Measurements from ENCODE around the gene SVIL.

Gene SVIL

DNA sequence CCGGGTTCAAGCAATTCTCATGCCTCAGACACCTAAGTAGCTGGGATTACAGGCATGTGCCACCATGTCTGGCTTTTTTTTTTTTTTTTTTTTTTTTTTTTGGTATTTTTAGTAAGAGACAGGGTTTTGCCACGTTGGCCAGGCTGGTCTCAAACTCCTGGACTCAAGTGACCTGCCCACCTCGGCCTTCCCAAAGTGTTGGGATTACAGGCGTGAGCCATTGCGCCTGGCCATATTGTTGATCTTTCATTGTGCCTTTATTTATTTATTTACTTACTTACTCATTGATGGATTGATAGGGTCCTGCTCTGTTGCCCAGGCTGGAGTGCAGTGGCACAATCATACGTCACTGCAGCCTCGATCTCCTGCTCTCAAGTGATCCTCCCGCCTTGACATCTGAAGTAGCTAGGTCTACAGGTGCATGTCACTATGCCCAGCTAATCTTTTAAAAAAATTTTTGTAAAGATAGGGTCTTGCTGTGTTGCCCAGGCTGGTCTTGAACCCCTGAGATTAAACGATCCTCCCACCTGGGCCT is 30.4 kb downstream of the SVIL start:
- TF ChIP-seq, protein P1, sequence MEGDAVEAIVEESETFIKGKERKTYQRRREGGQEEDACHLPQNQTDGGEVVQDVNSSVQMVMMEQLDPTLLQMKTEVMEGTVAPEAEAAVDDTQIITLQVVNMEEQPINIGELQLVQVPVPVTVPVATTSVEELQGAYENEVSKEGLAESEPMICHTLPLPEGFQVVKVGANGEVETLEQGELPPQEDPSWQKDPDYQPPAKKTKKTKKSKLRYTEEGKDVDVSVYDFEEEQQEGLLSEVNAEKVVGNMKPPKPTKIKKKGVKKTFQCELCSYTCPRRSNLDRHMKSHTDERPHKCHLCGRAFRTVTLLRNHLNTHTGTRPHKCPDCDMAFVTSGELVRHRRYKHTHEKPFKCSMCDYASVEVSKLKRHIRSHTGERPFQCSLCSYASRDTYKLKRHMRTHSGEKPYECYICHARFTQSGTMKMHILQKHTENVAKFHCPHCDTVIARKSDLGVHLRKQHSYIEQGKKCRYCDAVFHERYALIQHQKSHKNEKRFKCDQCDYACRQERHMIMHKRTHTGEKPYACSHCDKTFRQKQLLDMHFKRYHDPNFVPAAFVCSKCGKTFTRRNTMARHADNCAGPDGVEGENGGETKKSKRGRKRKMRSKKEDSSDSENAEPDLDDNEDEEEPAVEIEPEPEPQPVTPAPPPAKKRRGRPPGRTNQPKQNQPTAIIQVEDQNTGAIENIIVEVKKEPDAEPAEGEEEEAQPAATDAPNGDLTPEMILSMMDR (IDR thresholded peaks at IDR 0.05; ENCODE audit: low read length), result no peak
- TF ChIP-seq EZH2 (optimal IDR thresholded peaks at IDR 0.05; ENCODE audit: low read depth, low read length) (no peak), EZH2phosphoT487 (IDR thresholded peaks at IDR 0.05; ENCODE audit: low read length) (no peak)
- H3K9ac ChIP-seq (ENCODE audit: low read length), result no peak overlapping the region
- H3K27ac ChIP-seq (ENCODE audit: low read length), result no peak overlapping the region
- no peaks in the 10 kb centered on the region for H4K20me1 ChIP-seq (ENCODE audit: insufficient read depth, low read length)
- no peak overlapping the region for H2AFZ ChIP-seq (ENCODE audit: low read length)
- H3K4me1 ChIP-seq (ENCODE audit: low read length), result no peaks in the 10 kb centered on the region
- H3K9me2 ChIP-seq (replicated peaks; ENCODE audit: insufficient read depth, low read length), result no peaks in the 10 kb centered on the region
- no peaks in the 10 kb centered on the region for H3K9me3 ChIP-seq (replicated peaks; ENCODE audit: insufficient read depth, low read length)
- H3F3A ChIP-seq (ENCODE audit: insufficient read depth, low read length), result no peaks in the 10 kb centered on the region
- H3K4me3 ChIP-seq (ENCODE audit: low read length), result no peak overlapping the region
- no peaks in the 10 kb centered on the region for H3K36me3 ChIP-seq (replicated peaks; ENCODE audit: insufficient read depth, low read length)
- no peaks in the 10 kb centered on the region for H3K79me2 ChIP-seq (ENCODE audit: low read length)
- H3K4me2 ChIP-seq (ENCODE audit: low read depth, low read length), result no peak overlapping the region
- no peaks in the 10 kb centered on the region for H3K27me3 ChIP-seq (replicated peaks; ENCODE audit: insufficient read depth, low read length)
- DNase-seq, result no peak

DNA sequence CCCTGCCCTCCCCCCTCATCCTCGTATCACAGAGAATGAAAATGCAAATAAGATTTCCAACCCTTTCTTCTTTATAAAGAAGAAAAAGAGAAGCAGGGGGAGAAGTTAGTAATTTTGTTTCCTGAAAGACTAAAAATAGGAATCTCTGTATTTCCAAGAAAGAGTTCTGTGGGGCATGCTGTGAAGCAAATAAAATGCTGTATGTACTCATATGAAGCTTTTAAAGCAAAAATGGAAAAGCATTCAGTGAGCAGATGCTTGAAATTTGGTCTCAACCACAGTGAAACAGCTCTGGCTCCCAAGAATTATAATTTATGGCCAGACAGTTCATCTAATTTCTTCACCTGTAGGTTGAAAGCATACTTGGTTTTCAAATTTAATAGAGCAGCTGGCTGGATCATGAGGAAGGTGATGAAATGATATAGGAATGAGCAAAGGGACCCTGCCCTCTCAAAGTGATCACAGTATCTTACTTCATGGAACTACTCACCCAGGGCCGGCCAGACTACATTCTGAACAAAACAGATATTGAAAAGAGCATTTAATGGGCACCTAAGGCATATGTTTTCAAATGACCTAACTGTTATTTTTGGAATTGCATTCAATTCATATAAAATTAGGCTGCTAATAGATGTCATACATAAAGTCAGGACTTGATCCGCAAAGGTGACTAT is 31.4 kb downstream of the SVIL start:
- H3K4me2 ChIP-seq (ENCODE audit: low read depth, low read length), result no peak overlapping the region
- H3K27me3 ChIP-seq (replicated peaks; ENCODE audit: insufficient read depth, low read length), result no peaks in the 10 kb centered on the region
- no peaks in the 10 kb centered on the region for H3K9me3 ChIP-seq (replicated peaks; ENCODE audit: insufficient read depth, low read length)
- H3F3A ChIP-seq (ENCODE audit: insufficient read depth, low read length), result no peaks in the 10 kb centered on the region
- no peak overlapping the region for H2AFZ ChIP-seq (ENCODE audit: low read length)
- no peak overlapping the region for H3K27ac ChIP-seq (ENCODE audit: low read length)
- H3K79me2 ChIP-seq (ENCODE audit: low read length), result no peaks in the 10 kb centered on the region
- no peaks in the 10 kb centered on the region for H3K9me2 ChIP-seq (replicated peaks; ENCODE audit: insufficient read depth, low read length)
- H4K20me1 ChIP-seq (ENCODE audit: insufficient read depth, low read length), result no peaks in the 10 kb centered on the region
- DNase-seq, result no peak
- H3K4me1 ChIP-seq (ENCODE audit: low read length), result no peaks in the 10 kb centered on the region
- no peak for TF ChIP-seq EZH2phosphoT487 (IDR thresholded peaks at IDR 0.05; ENCODE audit: low read length)
- TF ChIP-seq EZH2 (optimal IDR thresholded peaks at IDR 0.05; ENCODE audit: low read depth, low read length), result no peak
- TF ChIP-seq, protein P1 (IDR thresholded peaks at IDR 0.05; ENCODE audit: low read length), result no peak
- no peaks in the 10 kb centered on the region for H3K36me3 ChIP-seq (replicated peaks; ENCODE audit: insufficient read depth, low read length)
- no peak overlapping the region for H3K9ac ChIP-seq (ENCODE audit: low read length)
- no peak overlapping the region for H3K4me3 ChIP-seq (ENCODE audit: low read length)

DNA sequence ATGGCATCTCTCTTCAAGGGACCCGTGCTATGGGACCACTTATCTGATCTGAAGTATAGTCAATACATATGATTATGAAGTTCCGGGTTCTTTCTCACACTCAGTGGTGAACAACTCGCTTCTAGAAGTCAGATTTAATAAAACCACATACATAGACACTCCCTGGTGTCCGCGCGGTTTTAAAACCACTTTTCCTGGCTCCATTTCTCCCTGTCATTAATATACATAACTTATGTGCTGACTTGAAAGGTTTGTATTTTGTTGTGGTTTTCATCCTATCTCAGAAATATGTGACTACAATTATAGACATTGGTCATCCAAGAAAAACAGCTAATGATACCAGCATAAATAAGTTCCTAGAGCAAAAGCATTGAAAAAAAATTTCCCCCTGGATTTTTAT is 34.0 kb downstream of the SVIL start:
- H3K4me1 ChIP-seq (ENCODE audit: low read length), result no peaks in the 10 kb centered on the region
- no peak overlapping the region for H2AFZ ChIP-seq (ENCODE audit: low read length)
- TF ChIP-seq, protein P1 (IDR thresholded peaks at IDR 0.05; ENCODE audit: low read length), result no peak
- TF ChIP-seq EZH2phosphoT487 (IDR thresholded peaks at IDR 0.05; ENCODE audit: low read length), result no peak
- no peak for TF ChIP-seq EZH2 (optimal IDR thresholded peaks at IDR 0.05; ENCODE audit: low read depth, low read length)
- H3K79me2 ChIP-seq (ENCODE audit: low read length), result no peaks in the 10 kb centered on the region
- H3K36me3 ChIP-seq (replicated peaks; ENCODE audit: insufficient read depth, low read length), result no peaks in the 10 kb centered on the region
- H3K4me2 ChIP-seq (ENCODE audit: low read depth, low read length), result no peak overlapping the region
- no peak for DNase-seq
- H3K27me3 ChIP-seq (replicated peaks; ENCODE audit: insufficient read depth, low read length), result no peaks in the 10 kb centered on the region
- H3K9me3 ChIP-seq (replicated peaks; ENCODE audit: insufficient read depth, low read length), result no peaks in the 10 kb centered on the region
- H3K9me2 ChIP-seq (replicated peaks; ENCODE audit: insufficient read depth, low read length), result no peaks in the 10 kb centered on the region
- H3F3A ChIP-seq (ENCODE audit: insufficient read depth, low read length), result no peaks in the 10 kb centered on the region
- H4K20me1 ChIP-seq (ENCODE audit: insufficient read depth, low read length), result no peaks in the 10 kb centered on the region
- no peak overlapping the region for H3K27ac ChIP-seq (ENCODE audit: low read length)
- no peak overlapping the region for H3K4me3 ChIP-seq (ENCODE audit: low read length)
- no peak overlapping the region for H3K9ac ChIP-seq (ENCODE audit: low read length)

All from MM.1S (cell line).